HG03442 (cell line): ENCODE results near the gene NHP2.
A peak's percentile ranks its signal among the peaks of the same experiment; 100 is the strongest.
"Not testable (repeated sequence)": the region's sequence is repeated elsewhere in the genome, so short reads cannot be mapped to it uniquely, and the experiment has no call there.

Experiments used
- ATAC-seq: cut with Tn5 transposase; IDR thresholded peaks from one replicate; pipeline ENCODE4 v1.9.1; 2021; ENCODE audit warnings: mild to moderate bottlenecking, moderate library complexity; ENCODE audit not compliant: unreplicated experiment

NHP2 gene

DNA sequence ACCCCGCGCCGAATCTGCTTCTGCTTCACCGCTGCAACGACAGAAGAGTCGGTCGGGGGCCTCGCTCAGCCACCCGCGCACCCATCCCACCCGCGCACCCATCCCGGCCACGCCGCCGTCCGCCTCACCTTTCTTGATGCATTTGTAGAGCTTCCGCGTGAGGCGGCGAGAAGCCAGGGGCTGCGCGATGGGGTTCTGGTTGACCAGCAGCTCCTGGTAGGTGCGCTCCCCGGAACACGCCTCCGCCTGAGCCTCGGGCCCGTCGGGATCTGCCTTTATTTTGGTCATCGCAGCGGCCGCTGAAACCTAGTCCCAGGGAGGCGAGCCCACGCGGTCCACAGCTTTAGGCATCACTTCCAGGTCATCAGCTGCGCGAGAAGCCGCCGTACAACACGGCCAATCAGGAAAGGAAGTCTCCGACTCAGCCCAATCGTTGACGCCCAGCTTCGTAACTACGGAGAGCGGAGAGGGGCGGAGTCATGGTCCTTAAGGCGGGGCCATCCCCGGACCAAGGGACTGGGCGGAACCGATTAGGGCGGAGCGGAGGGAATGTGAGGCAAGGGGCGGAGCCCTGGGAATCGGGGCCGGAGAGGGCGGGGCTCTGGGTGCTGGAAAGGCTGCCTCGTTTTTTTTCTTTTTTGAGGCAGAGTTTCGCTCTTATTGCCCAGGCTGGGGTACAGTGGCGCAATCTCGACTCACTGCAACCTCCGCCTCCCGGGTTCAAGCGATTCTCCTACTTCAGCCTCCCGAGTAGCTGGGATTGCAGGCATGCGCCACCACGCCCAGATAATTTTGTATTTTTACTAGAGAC is at the start of gene NHP2:
Gene NHP2 (minus strand): TSS at position 356 of the 811 bp plus-strand sequence. CDS start 68 bp downstream, at position 288.
- peak; percentile 98 for ATAC-seq

DNA sequence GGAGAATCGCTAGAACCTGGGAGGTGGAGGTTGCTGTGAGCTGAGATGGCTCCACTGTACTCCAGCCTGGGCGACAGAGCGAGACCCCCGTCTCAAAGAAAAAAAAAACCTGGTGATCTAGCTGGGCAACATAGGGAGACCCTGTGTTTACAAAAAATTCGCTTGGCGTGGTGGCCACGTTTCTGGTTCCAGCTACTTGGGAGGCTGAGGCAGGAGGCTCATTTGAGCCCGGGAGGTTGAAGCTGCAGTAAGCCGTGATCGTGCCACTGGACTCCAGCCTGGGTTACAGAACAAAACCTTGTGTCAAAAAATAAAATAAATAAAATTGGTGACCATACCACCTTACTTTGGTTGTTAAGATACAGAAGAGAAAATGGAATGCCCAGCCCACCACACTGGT is 48.9 kb upstream of the NHP2 start:
- no peak for ATAC-seq

GRCh38 chr5:178201927-178202235 is 48.2 kb upstream of the NHP2 start:
- no peak for ATAC-seq

DNA sequence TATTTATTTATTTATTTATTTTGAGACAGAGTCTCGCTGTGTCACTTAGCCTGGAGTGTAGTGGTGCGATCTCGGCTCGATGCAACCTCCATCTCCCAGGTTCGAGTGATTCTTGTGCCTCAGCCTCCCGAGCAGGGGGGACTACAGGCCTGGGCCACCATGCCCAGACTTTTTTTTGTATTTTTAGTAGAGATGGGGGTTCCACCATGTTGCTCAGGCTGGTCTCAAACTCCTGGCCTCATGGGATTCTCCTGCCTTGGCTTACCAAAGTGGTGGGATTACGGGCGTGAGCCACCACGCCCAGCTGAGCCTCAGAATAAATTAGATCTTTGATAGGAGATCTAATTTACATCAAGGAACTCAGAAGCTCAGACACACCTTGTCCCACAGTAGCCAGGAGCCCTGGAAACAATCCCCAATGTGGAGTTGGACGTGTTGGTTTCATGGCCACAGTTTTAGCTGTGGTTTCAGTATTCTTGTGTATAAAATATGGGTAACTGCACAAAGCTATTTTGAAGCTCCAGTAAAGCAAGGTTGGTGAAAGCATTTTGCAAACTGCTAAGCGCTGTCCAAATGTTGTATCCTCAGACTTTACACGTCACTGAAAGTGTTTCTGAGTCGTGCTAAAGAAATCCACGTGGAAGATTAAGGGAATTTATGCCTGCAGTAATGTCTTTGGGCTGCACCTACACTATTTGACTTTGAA is 47.7 kb upstream of the NHP2 start:
- ATAC-seq, result no peak

GRCh38 chr5:178199581-178200434 is 46.1 kb upstream of the NHP2 start:
- ATAC-seq, result no peak

DNA sequence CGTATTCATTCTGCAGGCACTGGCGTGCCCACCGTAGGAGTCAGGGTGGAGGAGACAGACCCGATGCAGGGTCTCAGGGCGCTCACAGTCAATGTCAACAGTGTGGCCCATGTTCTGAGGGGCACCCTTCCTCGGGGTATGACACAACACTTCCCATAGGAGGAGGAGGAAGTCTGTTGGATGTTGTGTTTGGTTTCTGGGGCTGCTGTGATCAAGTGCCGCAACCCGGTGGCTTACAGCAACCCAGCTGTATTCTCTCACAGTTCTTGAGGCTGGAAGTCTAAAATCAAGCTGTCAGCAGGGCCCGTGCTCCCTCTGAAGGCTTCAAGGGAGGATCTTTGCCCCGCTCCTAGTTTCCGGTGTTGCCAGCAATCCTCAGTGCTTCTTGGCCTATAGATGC is 45.0 kb upstream of the NHP2 start:
- ATAC-seq, result no peak

DNA sequence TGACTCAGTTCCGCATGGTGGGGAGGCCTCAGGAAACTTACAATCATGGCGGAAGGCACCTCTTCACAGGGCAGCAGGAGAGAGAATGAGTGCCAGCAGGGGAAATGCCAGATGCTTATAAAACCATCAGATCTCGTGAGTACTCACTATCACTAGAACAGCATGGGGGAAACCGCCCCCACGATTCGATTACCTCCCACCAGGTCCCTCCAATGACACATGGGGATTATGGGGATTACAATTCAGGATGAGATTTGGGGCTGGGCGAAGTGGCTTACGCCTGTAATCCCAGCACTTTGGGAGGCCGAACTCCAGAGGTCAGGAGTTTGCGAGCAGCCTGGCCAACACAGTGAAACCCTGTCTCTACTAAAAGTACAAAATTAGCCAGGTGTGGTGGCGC is 44.5 kb upstream of the NHP2 start:
- ATAC-seq, result not testable (repeated sequence)

DNA sequence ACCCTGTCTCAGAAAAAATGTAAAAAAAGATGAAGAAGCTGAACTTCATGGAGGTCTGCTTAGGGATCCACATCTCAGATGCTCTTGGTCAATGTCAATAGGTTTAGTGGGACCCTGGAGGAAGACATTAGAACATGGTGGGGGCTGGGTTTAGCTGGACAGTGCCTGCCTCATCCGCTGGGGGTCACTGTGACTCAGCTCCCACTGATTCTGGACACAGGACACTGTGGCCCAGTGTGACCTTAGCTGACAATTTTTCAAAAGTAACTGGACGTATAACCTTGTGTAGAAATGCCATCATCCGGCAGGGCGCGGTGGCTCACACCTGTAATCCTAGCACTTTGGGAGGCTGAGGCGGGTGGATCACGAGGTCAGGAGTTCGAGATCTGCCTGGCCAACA is 43.3 kb upstream of the NHP2 start:
- ATAC-seq, result no peak

GRCh38 chr5:178196281-178196812 is 42.7 kb upstream of the NHP2 start:
- ATAC-seq, result no peak

- no peak for ATAC-seq
Measured at GRCh38 chr5:178194026-178194425, 40.3 kb upstream of the NHP2 start.

DNA sequence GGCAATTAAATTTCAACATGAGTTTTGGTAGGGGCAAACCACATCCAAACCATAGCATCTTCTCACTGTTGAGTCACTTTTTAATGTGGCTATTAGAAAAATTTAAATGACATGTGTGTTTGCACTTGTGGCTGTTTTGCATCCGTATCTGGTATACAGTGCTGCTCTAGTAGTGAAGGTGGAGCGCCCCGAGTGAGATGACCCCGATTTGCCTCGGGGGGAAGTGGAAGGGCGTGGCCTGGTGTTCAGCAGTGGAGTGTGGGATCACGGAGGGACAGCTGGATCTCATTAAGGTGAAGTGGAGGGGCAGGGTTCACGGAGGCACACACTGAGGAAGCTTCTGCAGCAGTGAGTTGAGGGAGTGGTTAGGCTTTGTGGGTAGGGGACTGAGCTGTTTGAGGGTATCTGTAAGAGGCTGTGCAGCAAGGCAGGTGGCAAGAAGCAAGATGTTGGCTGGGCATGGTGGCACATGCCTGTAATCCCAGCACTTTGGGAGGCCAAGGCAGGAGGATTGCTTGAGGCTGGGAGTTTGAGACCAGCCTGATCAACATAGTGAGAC is 39.6 kb upstream of the NHP2 start:
- no peak for ATAC-seq

DNA sequence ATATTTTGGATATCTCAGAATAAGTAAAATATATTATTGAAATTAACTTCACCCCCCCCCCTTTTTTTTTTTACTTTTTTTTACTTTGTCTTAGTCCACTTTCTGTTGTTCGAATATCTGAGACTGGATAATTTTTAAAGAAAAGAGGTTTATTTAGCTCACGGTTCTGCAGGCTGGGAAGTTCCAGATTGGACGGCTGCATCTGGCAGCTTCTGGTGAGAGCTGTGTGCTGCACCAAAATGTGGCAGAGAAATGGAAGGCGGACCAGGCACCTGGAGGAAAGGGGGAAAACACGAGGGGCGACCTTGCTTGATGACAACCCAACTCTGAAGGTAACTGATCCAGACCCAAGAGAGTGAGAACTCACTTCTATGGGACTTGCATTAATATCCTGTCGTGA is 39.1 kb upstream of the NHP2 start:
- no peak for ATAC-seq

DNA sequence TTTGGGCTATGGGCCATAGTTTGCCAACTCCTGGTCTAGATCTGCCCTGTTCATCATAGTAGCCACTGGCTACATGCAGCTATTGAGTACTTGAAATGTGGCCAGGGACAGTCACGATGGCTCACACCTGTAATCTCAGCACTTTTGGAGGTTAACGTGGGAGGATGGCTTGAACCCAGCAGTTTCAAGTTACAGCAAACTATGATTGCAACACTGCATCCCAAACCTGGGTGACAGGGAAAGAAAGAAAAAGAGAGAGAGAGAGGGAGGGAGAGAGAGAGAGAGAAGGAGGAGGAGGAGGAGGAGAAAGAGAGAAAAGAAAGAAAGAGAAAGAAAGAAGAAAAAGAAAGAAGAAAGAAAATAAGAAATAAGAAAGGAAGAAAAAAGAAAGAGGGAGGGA is 38.6 kb upstream of the NHP2 start:
- no peak for ATAC-seq

DNA sequence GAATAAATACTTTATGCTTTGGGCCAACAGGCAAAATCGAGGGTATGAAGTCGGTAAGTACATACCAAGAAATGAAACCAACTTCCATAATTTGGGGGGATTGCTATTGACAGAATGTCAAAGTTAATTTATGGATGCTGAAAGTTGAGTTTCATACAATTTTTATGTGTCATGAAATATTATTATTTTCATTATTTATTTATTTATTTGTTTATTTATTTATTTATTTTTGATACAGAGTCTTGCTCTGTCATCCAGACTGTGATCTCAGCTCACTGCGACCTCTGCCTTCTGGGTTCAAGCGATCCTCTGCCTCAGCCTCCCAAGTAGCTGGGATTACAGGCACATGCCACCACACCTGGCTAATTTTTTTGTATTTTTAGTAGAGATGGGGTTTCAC is 38.0 kb upstream of the NHP2 start:
- ATAC-seq, result no peak

GRCh38 chr5:178189433-178189832 is 35.7 kb upstream of the NHP2 start:
- no peak for ATAC-seq

DNA sequence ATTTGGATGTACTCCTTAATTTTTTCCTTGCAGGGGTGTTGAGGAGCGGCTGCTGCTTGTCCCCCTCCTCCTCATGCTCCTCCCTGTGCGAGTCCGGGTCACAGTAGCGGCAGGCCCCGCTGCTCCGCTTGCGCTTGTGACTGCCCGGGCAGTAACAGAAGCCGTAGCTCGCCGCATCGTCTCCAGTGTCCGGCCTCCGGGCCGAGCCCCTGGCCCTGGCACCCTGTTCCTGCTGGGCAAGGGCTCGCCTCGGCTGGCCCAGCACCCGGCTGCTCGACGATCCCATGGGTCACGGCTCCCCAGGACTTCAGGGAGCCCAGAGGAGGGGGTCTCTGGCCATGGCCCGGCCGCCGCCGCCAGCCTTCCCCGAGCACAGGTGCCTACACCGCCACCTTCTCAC is 33.3 kb upstream of the NHP2 start, which contains the start of gene GMCL2:
Gene GMCL2 (minus strand): TSS at position 358 of the 400 bp plus-strand sequence. CDS start 72 bp downstream, at position 286.
- ATAC-seq, result no peak

- no peak for ATAC-seq
Measured at GRCh38 chr5:178186427-178186826, 32.7 kb upstream of the NHP2 start.

GRCh38 chr5:178182158-178182876 is 28.6 kb upstream of the NHP2 start:
- no peak for ATAC-seq

DNA sequence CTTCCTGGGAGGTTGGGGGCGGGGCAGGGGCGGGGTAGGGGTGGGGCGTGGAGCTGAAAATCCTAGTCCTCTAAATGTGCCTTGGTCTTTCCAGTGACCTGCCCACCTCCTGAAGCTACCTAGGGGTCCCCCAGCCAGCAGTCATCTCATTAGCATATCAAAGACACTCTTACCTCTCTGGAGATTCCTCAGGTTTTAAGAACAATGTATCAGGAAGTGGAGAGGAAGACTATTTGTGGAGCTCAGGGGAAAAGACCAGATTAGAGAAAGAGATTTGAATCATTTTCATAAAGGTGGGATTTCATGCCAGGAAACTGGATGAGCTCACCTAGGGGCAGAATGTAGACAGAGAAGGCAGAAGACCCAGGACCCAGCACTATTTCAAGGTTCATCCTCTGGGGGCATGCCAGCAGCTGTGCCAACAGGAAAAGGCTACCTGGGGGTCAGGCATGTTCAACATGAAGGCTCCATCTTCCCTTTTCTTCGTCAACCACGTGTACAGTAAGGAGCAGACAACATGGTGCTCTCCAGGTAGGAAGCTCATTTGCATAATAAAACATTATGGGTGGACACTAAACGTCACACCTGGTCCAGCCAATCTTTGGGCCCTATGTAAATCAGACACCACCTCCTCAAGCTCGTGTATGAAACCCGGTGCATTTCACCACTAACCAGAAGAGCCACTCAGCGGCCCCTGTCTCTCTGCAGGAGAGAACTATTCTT is 26.6 kb upstream of the NHP2 start:
- no peak for ATAC-seq

GRCh38 chr5:178177569-178177968 is 23.9 kb upstream of the NHP2 start:
- ATAC-seq, result no peak
